Gastroesophageal sphincter (tissue), 4 donors: Measurements from ENCODE around the gene SLITRK5. TPM values are rescaled to one million over a fixed set of nuclear protein-coding genes. Genes with fewer than 3 reads are reported as not detected.

Experiments used
- ATAC-seq: fragments of 150-250 bp; one replicate; pipeline ENCODE4 v1.9.1; 2016; ENCODE audit warnings: mild to moderate bottlenecking, moderate library complexity
- H3K27ac ChIP-seq, 4 donors: fragments of 200-600 bp; sonication (generic) in 3 of 4; 1 replicate in 3 of 4; 2 replicates in 1 of 4; pipeline ENCODE4 v1.5.1; 2016 to 2019
- H3K27me3 ChIP-seq: fragments of 200-600 bp; sonication (generic); one replicate; pipeline ENCODE4 v1.5.1; 2019
- H3K36me3 ChIP-seq, 2 donors: fragments of 200-600 bp; sonication (generic); one replicate each; pipeline ENCODE4 v1.5.1; 2019; ENCODE audit warnings: control low read depth in 1 of 2
- H3K4me1 ChIP-seq, 3 donors: fragments of 200-600 bp; sonication (generic); 1 replicate in 2 of 3; 2 replicates in 1 of 3; pipeline ENCODE4 v1.5.1; 2016 to 2019; ENCODE audit warnings: control low read depth in 2 of 3
- H3K4me3 ChIP-seq, 2 donors: fragments of 200-600 bp; sonication (generic); one replicate each; pipeline ENCODE4 v1.5.1; 2019; ENCODE audit warnings: mild to moderate bottlenecking in 1 of 2, moderate library complexity in 1 of 2
- H3K9me3 ChIP-seq, 3 donors: fragments of 200-600 bp; sonication (generic); one replicate each; pipeline ENCODE4 v1.5.1; 2017 to 2019; ENCODE audit warnings: control low read depth in 2 of 3
- CTCF ChIP-seq, 4 experiments: fragments of 200-600 bp in 2 of 4; fragments of 450-650 bp in 2 of 4; sonication (generic) in 1 of 4; IDR thresholded peaks; one replicate each; pipeline ENCODE4 v1.5.1; 2017 to 2019; ENCODE audit warnings: antibody characterized with exemption in 4 of 4, mild to moderate bottlenecking in 2 of 4, moderate library complexity in 2 of 4
- EP300 ChIP-seq: sonication (generic); formaldehyde crosslinking; IDR thresholded peaks from one replicate; pipeline ENCODE4 v1.6.1; 2017; ENCODE audit warnings: antibody characterized with exemption, mild to moderate bottlenecking
- POLR2A ChIP-seq, 2 donors: fragments of 450-650 bp; IDR thresholded peaks; one replicate each; pipeline ENCODE4 v1.6.1; 2017; ENCODE audit warnings: antibody characterized with exemption in 2 of 2, mild to moderate bottlenecking in 2 of 2, moderate library complexity in 1 of 2
- POLR2AphosphoS5 ChIP-seq: sonication (generic); formaldehyde crosslinking; IDR thresholded peaks from one replicate; pipeline ENCODE4 v1.6.1; 2017; ENCODE audit warnings: antibody characterized with exemption
- WGBS, 2 donors: methylation state at CpG; one replicate each; pipeline ENCODE4 v1.1.5; 2018; ENCODE audit warnings: low coverage in 1 of 2; 5-methylcytosine and 5-hydroxymethylcytosine counted together
- total RNA-seq, 4 donors: library from RNA; depleted of rRNA; stranded (reverse); fragments of >200 nt; gene quantifications; one replicate each; pipeline ENCODE4 v1.1.0, GENCODE V29; 2016

SLITRK5 gene
- total RNA-seq, 4 donors from 2014 or later = 0.25 to 0.54 (median 0.41) TPM

- no peak for ATAC-seq
- H3K27me3 ChIP-seq = peaks cover 82% of the 10 kb centered on the region
- H3K4me3 ChIP-seq = no peak overlapping the region
- H3K9me3 ChIP-seq = no peaks in the 10 kb centered on the region
- H3K4me1 ChIP-seq = peaks cover 0 to 43% (median 20%) of the 10 kb centered on the region in 3 donors
- 61 to 85% methylated on average over 7 to 10 of the region's 10 CpGs for WGBS, 2 donors
- no peaks in the 10 kb centered on the region for H3K36me3 ChIP-seq
- TF ChIP-seq POLR2AphosphoS5 (no peak), EP300 (no peak), POLR2A (IDR thresholded peaks at IDR 0.05) (no peak), CTCF (IDR thresholded peaks at IDR 0.05) (no peak)
- no peak overlapping the region for H3K27ac ChIP-seq
These were observed 4.7 kb downstream of the SLITRK5 start for GRCh38 chr13:87675851-87676250.

- H3K27me3 ChIP-seq = peaks cover 76% of the 10 kb centered on the region
- WGBS, 2 donors = 70 to 91% methylated on average over 2 to 13 of the region's 33 CpGs
- no peak for TF ChIP-seq POLR2AphosphoS5
- TF ChIP-seq POLR2A (IDR thresholded peaks at IDR 0.05) = no peak
- no peak for TF ChIP-seq EP300
- no peak for TF ChIP-seq CTCF (IDR thresholded peaks at IDR 0.05)
- no peak for ATAC-seq
- H3K36me3 ChIP-seq = no peaks in the 10 kb centered on the region
- H3K9me3 ChIP-seq = no peaks in the 10 kb centered on the region
- no peak overlapping the region for H3K27ac ChIP-seq
- no peak overlapping the region for H3K4me3 ChIP-seq
- H3K4me1 ChIP-seq = peaks cover 0 to 37% (median 20%) of the 10 kb centered on the region in 3 donors
These were observed 5.3 kb downstream of the SLITRK5 start for GRCh38 chr13:87676254-87677042.

DNA sequence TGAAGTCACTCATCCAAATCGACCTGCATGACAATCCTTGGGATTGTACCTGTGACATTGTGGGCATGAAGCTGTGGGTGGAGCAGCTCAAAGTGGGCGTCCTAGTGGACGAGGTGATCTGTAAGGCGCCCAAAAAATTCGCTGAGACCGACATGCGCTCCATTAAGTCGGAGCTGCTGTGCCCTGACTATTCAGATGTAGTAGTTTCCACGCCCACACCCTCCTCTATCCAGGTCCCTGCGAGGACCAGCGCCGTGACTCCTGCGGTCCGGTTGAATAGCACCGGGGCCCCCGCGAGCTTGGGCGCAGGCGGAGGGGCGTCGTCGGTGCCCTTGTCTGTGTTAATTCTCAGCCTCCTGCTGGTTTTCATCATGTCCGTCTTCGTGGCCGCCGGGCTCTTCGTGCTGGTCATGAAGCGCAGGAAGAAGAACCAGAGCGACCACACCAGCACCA lies 5.9 kb downstream of the SLITRK5 start:
- TF ChIP-seq POLR2A (IDR thresholded peaks at IDR 0.05) (no peak), POLR2AphosphoS5 (no peak), CTCF (IDR thresholded peaks at IDR 0.05) (no peak), EP300 (no peak)
- Histone ChIP-seq H3K27me3 (peaks cover 69% of the 10 kb centered on the region), H3K4me1 (peaks cover 0 to 31% (median 16%) of the 10 kb centered on the region in 3 donors), H3K4me3 (peak overlapping the region in 1 of 2 donors; percentile 50), H3K27ac (no peak overlapping the region), H3K36me3 (no peaks in the 10 kb centered on the region), H3K9me3 (no peaks in the 10 kb centered on the region)
- 12% methylated on average over 3 of the region's 29 CpGs; no CpG with 5 or more reads in 1 of the 2 donors for WGBS, 2 donors
- ATAC-seq = no peak

DNA sequence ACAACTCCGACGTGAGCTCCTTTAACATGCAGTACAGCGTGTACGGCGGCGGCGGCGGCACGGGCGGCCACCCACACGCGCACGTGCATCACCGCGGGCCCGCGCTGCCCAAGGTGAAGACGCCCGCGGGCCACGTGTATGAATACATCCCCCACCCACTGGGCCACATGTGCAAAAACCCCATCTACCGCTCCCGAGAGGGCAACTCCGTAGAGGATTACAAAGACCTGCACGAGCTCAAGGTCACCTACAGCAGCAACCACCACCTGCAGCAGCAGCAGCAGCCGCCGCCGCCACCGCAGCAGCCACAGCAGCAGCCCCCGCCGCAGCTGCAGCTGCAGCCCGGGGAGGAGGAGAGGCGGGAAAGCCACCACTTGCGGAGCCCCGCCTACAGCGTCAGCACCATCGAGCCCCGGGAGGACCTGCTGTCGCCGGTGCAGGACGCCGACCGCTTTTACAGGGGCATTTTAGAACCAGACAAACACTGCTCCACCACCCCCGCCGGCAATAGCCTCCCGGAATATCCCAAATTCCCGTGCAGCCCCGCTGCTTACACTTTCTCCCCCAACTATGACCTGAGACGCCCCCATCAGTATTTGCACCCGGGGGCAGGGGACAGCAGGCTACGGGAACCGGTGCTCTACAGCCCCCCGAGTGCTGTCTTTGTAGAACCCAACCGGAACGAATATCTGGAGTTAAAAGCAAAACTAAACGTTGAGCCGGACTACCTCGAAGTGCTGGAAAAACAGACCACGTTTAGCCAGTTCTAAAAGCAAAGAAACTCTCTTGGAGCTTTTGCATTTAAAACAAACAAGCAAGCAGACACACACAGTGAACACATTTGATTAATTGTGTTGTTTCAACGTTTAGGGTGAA lies 6.6 kb downstream of the SLITRK5 start:
- Histone ChIP-seq H3K36me3 (no peaks in the 10 kb centered on the region), H3K4me3 (peak overlapping the region; percentile 22 to 50), H3K27ac (no peak overlapping the region), H3K9me3 (no peaks in the 10 kb centered on the region), H3K27me3 (peaks cover 63% of the 10 kb centered on the region), H3K4me1 (peaks cover 0 to 24% (median 10%) of the 10 kb centered on the region in 3 donors)
- TF ChIP-seq POLR2AphosphoS5 = no peak
- no peak for TF ChIP-seq CTCF (IDR thresholded peaks at IDR 0.05)
- TF ChIP-seq EP300 = no peak
- TF ChIP-seq POLR2A (IDR thresholded peaks at IDR 0.05) = no peak
- 5 to 10% methylated on average over 10 to 25 of the region's 60 CpGs for WGBS, 2 donors
- ATAC-seq = peak; percentile 14
